Activated CD4-positive, alpha-beta T cell treated with anti-CD3 and anti-CD28 coated beads, Interleukin-2, Interleukin-4, amounts not matched to agents 100 ng/mL and 50 ng/mL, durations not matched to agents 16 hours and 8 hours (primary cell): ENCODE data around the gene CYREN.

Source experiments
- DNase-seq: peaks from one replicate; pipeline ENCODE4 v3.0.0-alpha.2; 2020; ENCODE audit warnings: low spot score

The CYREN gene

GRCh38 chr7:135197343-135197742, 26.8 kb upstream of the CYREN start:
- DNase-seq, result no peak

GRCh38 chr7:135195968-135196629, 25.6 kb upstream of the CYREN start:
- DNase-seq, result no peak

GRCh38 chr7:135195156-135195555, 24.6 kb upstream of the CYREN start:
- DNase-seq, result no peak

DNA sequence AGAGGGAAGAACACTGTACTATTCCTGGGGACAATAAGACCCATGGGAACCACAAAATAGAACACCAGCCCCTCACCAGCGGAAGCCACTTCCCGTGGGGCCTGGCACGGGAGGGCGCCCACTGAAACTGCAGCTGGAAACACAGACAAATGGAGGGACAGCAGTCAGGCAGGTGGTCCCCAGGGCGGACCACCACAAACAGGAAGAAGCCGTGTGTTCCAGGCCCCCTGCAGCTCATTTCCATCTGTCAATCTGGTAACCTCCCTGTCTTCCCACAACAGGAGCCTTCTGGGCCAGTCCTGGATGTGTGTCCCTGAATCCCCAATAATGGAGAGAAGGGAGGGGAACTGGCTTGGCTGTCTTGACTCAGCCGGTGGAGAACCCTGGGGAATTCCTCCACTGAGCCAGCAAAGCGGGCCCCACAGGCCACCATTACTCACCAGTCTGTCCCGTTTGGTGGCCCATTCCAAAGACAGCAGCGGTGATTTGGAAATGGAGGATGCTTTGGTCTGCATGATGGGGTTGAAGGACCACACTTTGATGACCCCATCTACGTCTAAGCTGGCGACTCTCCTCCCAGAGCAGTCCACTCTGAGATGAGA, 24.1 kb upstream of the CYREN start:
- no peak for DNase-seq

- DNase-seq, result no peak
Observed at GRCh38 chr7:135193615-135194081, 23.1 kb upstream of the CYREN start.

- no peak for DNase-seq
Observed at GRCh38 chr7:135192914-135193536, 22.5 kb upstream of the CYREN start.

DNA sequence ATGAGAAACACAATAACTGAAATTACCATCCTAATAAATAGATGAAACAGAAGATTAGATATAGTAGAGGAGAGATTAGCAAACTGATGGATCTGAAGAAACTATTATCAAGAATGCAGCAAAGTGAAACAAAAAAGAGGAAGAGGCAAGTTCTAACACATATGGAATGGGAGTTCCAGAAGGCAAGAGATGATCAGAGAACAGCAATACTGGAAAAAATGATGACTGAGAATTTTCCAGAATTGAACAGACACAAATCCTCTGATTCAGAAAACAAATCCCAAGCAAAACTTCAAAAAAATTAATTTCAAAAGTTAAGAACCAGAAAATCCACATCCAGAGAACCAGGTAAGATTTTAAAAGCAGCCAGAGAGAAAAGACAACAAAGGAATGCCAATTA, 20.2 kb upstream of the CYREN start:
- DNase-seq, result no peak

GRCh38 chr7:135189961-135190360, 19.5 kb upstream of the CYREN start:
- no peak for DNase-seq

DNA sequence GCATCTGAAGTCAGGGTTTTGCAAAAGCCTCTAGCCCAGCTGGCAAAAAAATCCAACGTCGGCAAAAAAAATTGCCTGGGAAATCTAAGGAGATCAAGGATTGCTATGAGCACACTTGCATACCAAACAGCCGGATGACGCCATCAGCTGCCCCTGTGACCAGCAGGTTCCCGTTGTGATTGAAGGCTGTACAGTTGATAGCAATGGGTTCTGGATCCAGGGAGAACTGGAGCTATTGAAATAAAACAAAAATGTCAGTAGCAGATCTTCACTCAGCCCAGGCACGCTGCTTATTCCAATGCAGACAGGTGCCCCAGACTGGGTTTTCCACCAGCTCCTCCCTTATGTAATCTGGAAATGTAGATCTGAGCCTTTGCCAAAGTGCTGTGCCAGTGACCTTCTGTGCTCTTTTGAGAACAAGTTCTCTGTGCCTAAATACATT, 18.7 kb upstream of the CYREN start:
- no peak for DNase-seq

- DNase-seq, result no peak
Observed at GRCh38 chr7:135188298-135188984, 17.9 kb upstream of the CYREN start.

GRCh38 chr7:135186841-135187253, 16.3 kb upstream of the CYREN start:
- no peak for DNase-seq

GRCh38 chr7:135186261-135186540, 15.7 kb upstream of the CYREN start:
- DNase-seq, result no peak

GRCh38 chr7:135185471-135186260, 15.2 kb upstream of the CYREN start:
- no peak for DNase-seq

DNA sequence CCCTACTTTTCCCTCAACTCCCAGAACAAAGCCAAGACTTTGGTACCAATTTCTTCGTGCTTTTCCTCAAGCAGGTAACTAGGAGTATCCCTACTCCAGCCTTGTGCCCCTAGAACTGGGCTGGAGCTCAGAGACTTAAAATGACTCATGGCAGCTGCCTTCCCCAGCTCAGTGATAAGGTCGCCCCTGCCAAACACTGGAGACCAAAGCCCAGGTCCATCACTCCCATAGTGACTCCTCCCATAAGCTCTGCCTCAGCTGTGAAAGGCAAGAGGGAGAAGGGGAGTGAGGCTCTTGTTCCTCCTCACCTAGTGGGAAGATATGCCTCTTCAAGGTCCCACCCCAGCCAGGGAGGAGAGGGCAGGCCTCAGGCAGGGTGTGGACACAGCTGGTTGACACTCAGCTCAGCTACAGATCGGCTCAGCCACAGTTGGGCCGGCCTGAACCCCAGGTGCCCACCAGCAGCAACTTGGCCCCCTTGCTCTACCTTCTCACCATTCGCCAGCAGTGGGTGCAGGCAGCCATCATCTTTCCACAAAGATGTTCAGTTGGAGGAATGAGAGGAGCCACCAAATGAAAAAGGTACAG, 13.8 kb upstream of the CYREN start:
- DNase-seq, result no peak

DNA sequence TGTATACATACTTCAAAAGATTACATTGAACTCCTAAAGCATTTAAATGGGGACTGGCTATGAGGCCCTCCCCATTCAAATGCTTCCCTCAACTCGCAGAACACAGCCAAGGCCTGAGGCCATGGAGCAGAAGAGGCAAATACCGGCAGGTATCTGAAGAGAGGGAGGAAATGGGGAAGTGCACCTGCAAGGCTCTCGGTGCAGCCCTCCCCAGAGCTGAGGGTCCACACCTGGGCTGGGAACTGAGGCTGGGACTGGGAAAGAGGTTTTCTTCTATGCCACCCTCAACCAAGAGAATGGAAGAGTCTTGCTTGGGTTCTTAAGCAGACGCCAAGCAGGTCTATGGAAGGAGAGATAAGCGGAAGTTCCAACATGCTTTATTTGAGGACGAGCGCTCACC, 13.0 kb upstream of the CYREN start:
- no peak for DNase-seq

- no peak for DNase-seq
Observed at GRCh38 chr7:135181929-135182678, 11.6 kb upstream of the CYREN start.

- DNase-seq, result no peak
Observed at GRCh38 chr7:135181261-135181928, 10.9 kb upstream of the CYREN start.

GRCh38 chr7:135180122-135180521, 9.6 kb upstream of the CYREN start:
- no peak for DNase-seq

- no peak for DNase-seq
Observed at GRCh38 chr7:135179321-135179925, 8.9 kb upstream of the CYREN start.

- no peak for DNase-seq
Observed at GRCh38 chr7:135178364-135178763, 7.9 kb upstream of the CYREN start.
